GM21737 (cell line): ENCODE measurements around the gene ZEB1.

Experiments
- ATAC-seq: cut with Tn5 transposase; IDR thresholded peaks from one replicate; pipeline ENCODE4 v1.9.1; 2021; ENCODE audit warnings: mild to moderate bottlenecking, moderate library complexity; ENCODE audit not compliant: unreplicated experiment

ZEB1 gene

GRCh38 chr10:31578951-31579350, 259.9 kb downstream of the ZEB1 start:
- no peak for ATAC-seq
